Coronary artery (tissue), 2 donors: ENCODE data around the gene NUAK1.

Experiments used
- DNase-seq: peaks from one replicate; pipeline ENCODE4 v3.0.0-alpha.2; 2017; ENCODE audit warnings: low spot score
- H3K27ac ChIP-seq, 2 donors: fragments of 200-600 bp; sonication (generic); one replicate each; pipeline ENCODE4 v1.5.1; 2016 to 2019
- H3K4me3 ChIP-seq: fragments of 200-600 bp; sonication (generic); 2 replicates; pipeline ENCODE4 v1.5.1; 2016; ENCODE audit warnings: mild to moderate bottlenecking, moderate library complexity
- TF ChIP-seq, protein P1 (sequence below): fragments of 200-600 bp; sonication (generic); IDR thresholded peaks from one replicate; pipeline ENCODE4 v1.5.1; 2019; ENCODE audit warnings: antibody characterized with exemption

The NUAK1 gene

DNA sequence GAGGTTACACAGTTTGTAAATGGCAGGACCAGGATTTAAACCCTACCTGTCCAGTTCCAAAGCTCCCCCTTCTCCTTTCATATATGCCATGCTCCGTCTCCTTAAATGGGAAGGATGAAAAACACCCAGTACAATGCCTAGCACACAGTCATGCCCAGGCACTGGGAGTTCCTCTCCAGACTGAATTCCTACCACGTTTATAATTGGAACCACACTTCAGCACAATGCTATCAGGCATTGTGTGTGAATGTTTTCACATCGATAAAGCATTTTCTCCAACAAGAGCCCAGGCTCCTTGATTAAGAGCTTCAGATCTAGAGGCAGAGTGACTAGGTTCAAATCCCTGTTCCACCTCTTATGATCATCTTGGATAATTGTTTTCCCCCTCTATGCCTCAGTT is 2.7 kb upstream of the NUAK1 start:
- Histone ChIP-seq H3K27ac (peak overlapping the region in 1 of 2 donors; percentile 97), H3K4me3 (peak overlapping the region; percentile 77)
- TF ChIP-seq, protein P1, sequence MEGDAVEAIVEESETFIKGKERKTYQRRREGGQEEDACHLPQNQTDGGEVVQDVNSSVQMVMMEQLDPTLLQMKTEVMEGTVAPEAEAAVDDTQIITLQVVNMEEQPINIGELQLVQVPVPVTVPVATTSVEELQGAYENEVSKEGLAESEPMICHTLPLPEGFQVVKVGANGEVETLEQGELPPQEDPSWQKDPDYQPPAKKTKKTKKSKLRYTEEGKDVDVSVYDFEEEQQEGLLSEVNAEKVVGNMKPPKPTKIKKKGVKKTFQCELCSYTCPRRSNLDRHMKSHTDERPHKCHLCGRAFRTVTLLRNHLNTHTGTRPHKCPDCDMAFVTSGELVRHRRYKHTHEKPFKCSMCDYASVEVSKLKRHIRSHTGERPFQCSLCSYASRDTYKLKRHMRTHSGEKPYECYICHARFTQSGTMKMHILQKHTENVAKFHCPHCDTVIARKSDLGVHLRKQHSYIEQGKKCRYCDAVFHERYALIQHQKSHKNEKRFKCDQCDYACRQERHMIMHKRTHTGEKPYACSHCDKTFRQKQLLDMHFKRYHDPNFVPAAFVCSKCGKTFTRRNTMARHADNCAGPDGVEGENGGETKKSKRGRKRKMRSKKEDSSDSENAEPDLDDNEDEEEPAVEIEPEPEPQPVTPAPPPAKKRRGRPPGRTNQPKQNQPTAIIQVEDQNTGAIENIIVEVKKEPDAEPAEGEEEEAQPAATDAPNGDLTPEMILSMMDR = no peak
- peak; percentile 7 for DNase-seq

DNA sequence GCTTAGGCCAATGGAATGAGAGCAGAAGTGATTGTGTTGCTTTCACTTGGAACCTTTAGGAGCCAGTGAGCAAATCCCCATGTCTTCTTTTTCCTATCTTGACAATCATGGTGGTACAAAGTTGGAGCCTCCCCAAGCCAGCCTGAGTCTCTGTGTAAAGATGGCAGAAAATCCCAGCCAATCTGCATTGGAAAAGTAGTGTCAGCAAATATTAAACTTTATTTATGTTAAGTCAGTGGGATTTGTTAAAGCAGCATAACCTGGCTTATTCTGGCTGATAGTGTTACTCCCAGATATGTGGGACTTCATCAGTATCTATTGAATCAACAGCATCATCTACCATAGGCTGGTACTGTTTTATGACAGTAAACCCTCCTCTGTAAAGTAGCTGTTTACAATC is 2.2 kb upstream of the NUAK1 start:
- H3K4me3 ChIP-seq = peak overlapping the region; percentile 77
- TF ChIP-seq, protein P1 = no peak
- H3K27ac ChIP-seq = peak overlapping the region in 1 of 2 donors; percentile 97
- peak; percentile 50 for DNase-seq

DNA sequence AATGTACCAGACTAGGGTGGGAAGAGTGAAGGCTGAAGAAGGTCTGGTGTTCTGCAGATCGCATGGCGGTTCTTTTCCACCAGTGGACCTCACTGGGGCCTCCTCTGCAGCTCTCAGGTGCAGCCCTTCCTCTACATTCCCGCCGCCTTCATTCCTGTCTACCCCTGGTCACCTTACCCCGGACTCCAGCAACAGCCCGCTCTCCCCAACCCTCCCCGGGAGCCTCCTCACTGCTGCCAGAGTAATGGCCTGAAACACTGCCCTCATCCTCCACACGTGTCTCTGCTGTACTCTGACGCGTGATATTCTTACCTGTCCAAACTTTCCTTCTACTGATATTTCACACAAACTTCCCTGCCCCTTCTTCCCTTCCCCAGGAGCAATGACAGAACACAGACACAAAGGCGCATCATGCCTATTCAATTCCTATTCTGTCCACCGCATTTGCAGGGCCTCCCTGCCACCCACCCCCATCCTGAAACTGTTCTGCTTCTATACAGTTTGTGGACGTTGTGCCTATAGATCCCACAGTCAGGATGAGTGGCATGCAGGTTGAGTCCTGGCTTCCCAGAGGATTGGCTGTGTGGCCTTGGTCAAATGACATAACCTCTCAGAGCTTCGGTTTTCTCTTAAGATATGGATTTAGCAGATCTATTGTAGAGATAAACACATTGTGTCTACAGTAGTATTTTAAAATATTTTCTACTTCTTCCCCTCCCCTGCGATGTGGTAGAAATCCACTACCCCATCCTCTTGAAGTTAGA is 1.7 kb upstream of the NUAK1 start:
- Histone ChIP-seq H3K4me3 (peak overlapping the region; percentile 77), H3K27ac (peak overlapping the region; percentile 97 to 98)
- TF ChIP-seq, protein P1 = no peak
- peak; percentile 50 for DNase-seq

DNA sequence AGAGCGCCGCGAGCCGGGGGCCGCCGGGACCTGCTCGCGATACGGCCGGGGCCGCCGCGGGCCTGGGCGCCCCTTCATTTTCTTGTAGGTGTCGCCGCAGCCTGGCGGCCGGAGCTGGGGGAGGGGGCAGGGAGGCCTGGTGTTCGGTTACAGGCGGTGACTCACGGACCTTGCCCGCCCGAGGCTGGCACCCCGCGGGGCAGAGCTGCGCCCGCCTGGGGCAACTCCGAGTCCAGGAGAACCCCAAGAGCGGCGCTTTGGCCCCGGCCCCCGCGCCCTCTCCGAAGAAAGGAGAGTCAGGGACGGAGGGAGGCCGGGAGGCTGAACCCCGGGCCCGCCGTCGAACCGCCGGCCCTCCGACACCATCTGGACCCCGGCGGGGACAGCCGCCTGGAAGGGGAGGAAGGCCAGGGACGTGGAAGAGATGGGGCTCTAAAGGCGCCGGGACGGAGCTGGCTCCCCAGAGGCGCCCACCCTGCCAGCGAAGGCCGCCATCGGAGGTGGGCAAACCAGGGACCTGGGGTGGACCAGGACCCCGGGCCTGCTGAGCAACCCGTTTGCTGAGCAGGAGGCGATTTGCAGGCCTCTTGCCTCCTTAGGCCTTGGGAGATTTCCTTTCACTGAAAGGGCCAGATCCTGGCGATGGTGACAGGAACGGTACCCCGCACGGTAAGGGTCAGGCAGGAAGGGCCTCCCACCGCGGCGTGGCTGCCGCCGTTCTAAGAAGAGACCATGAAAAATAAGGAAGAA is 843 bp upstream of the NUAK1 start:
- Histone ChIP-seq H3K4me3 (peak overlapping the region; percentile 77), H3K27ac (peak overlapping the region; percentile 97 to 98)

DNA sequence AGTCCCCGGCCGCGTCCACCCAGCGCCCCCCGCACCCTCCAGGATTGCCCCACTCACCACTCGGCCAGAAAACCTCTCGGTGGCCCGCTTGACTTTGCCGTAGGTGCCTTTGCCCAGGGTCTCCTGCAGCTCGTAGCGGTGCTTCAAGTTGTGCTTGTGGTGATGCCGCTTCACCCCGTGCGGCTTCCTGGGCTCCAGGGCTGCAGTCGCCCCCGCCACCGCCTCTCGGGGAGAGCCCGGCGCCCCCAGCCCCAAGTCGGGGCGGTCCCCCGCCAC is 459 bp downstream of the NUAK1 start:
- peak overlapping the region; percentile 77 for H3K4me3 ChIP-seq
- H3K27ac ChIP-seq = peak overlapping the region; percentile 97 to 98
- TF ChIP-seq, protein P1 = no peak
- no peak for DNase-seq

More for the DNA sequence above, 843 bp upstream of the NUAK1 start:
- TF ChIP-seq, protein P1 = no peak
- DNase-seq = peak; percentile 92

DNA sequence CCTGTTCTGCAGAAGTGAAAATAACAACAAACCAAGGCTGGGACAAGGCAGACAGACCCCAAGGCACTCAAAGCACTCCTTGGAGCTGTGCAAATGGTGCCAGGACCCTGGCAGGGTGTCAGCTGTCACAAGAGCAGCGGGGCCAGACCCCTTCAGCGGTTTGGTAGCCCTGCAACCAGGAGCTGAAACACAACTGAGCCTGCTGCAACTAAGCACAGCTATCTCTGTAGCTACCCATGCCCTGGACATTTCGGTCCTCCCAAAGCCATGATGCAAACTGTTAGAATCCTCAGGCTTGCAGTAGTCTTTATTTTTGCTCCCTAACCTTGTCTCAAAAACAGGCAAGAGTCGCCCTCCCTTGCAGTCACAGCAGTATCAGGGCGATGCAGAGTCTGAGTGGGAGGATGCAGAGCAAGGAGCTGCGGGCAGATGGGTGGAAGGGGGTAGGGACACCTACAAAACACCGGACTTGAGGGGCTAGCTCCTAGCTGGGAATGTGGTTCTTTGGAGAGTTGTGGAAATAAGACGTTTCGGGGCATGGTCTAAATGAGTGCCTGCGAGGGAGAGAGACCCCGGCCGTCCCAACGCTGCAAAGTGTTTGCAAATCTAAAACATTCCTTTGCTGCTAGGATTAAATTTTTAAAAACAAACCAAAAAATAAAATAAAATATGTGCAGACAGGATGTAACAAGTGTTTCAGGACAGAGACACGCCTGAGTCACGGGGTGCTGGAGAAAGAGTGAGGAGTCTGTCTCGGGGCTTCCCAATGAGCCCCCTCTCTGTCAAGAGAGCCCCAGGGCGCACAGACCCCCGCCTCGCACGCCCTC is 1.0 kb downstream of the NUAK1 start:
- Histone ChIP-seq H3K27ac (peak overlapping the region; percentile 97 to 98), H3K4me3 (peak overlapping the region; percentile 77)
- no peak for DNase-seq
- TF ChIP-seq, protein P1 = no peak
